Measurements from ENCODE around the gene EPS15.
"Not testable (repeated sequence)": the region's sequence is repeated elsewhere in the genome, so short reads cannot be mapped to it uniquely, and the experiment has no call there.

Gene EPS15

GRCh38 chr1:51331206-51332100, 187.6 kb downstream of the EPS15 start:
- DNase-seq (ENCODE audit: low read depth), result no peak

GRCh38 chr1:51330331-51331201, 188.5 kb downstream of the EPS15 start, which contains the start of gene TTC39A:
Gene TTC39A (minus strand): TSS chr1:51330562. CDS start chr1:51330477, 85 bp downstream.
- DNase-seq (ENCODE audit: low read depth), result no peak

- no peak for DNase-seq (ENCODE audit: low read depth)
These were observed 189.4 kb downstream of the EPS15 start for GRCh38 chr1:51329443-51330325.

- no peak for DNase-seq (ENCODE audit: low read depth)
These were observed 190.1 kb downstream of the EPS15 start for GRCh38 chr1:51328926-51329325.

- no peak for DNase-seq (ENCODE audit: low read depth)
These were observed 190.8 kb downstream of the EPS15 start for GRCh38 chr1:51328279-51328678.

- DNase-seq (ENCODE audit: low read depth), result no peak
These were observed 191.7 kb downstream of the EPS15 start for GRCh38 chr1:51327386-51327785.

GRCh38 chr1:51326839-51327238, 192.2 kb downstream of the EPS15 start:
- DNase-seq (ENCODE audit: low read depth), result no peak

GRCh38 chr1:51325878-51326755, 192.9 kb downstream of the EPS15 start:
- DNase-seq (ENCODE audit: low read depth), result no peak

GRCh38 chr1:51325391-51325790, 193.7 kb downstream of the EPS15 start:
- DNase-seq (ENCODE audit: low read depth), result no peak

- DNase-seq (ENCODE audit: low read depth), result not testable (repeated sequence)
These were observed 194.1 kb downstream of the EPS15 start for GRCh38 chr1:51325011-51325385.

GRCh38 chr1:51324251-51325010, 194.6 kb downstream of the EPS15 start:
- DNase-seq (ENCODE audit: low read depth), result no peak

- DNase-seq (ENCODE audit: low read depth), result no peak
These were observed 195.3 kb downstream of the EPS15 start for GRCh38 chr1:51323778-51324177.

- DNase-seq (ENCODE audit: low read depth), result no peak
These were observed 196.5 kb downstream of the EPS15 start for GRCh38 chr1:51322417-51323101.

GRCh38 chr1:51321924-51322280, 197.2 kb downstream of the EPS15 start:
- no peak for DNase-seq (ENCODE audit: low read depth)

- no peak for DNase-seq (ENCODE audit: low read depth)
These were observed 197.8 kb downstream of the EPS15 start for GRCh38 chr1:51320967-51321923.

- DNase-seq (ENCODE audit: low read depth), result no peak
These were observed 201.3 kb downstream of the EPS15 start for GRCh38 chr1:51317798-51318197.

- DNase-seq (ENCODE audit: low read depth), result no peak
These were observed 202.3 kb downstream of the EPS15 start for GRCh38 chr1:51316846-51317120.

- no peak for DNase-seq (ENCODE audit: low read depth)
These were observed 202.8 kb downstream of the EPS15 start for GRCh38 chr1:51316113-51316845.
